Fibroblast of the aortic adventitia (primary cell): ENCODE data around the gene MTG2. TPM values are rescaled to one million over a fixed set of nuclear protein-coding genes. Genes with fewer than 3 reads are reported as not detected.

Experiments used
- DNase-seq: peaks from one replicate; pipeline ENCODE4 v3.0.0-alpha.2; 2010; ENCODE audit warnings: low read depth
- H3K4me3 ChIP-seq: 2 replicates; pipeline ENCODE4 v1.5.1; 2011; ENCODE audit warnings: low read depth, mild to moderate bottlenecking, control low read depth, low read length, moderate library complexity
- total RNA-seq: library from RNA; depleted of rRNA; stranded (reverse); fragments of >200 nt; gene quantifications from 2 replicates; pipeline ENCODE4 v1.2.3, GENCODE V29; 2012; ENCODE audit warnings: low replicate concordance
- TF ChIP-seq, protein P1 (sequence below): IDR thresholded peaks from 2 replicates; pipeline ENCODE4 v1.5.1; 2011; ENCODE audit warnings: mild to moderate bottlenecking, low read length, control low read depth, inconsistent platforms; ENCODE audit not compliant: insufficient read depth

Gene MTG2
- total RNA-seq, 1 donor = 15.3 TPM

DNA sequence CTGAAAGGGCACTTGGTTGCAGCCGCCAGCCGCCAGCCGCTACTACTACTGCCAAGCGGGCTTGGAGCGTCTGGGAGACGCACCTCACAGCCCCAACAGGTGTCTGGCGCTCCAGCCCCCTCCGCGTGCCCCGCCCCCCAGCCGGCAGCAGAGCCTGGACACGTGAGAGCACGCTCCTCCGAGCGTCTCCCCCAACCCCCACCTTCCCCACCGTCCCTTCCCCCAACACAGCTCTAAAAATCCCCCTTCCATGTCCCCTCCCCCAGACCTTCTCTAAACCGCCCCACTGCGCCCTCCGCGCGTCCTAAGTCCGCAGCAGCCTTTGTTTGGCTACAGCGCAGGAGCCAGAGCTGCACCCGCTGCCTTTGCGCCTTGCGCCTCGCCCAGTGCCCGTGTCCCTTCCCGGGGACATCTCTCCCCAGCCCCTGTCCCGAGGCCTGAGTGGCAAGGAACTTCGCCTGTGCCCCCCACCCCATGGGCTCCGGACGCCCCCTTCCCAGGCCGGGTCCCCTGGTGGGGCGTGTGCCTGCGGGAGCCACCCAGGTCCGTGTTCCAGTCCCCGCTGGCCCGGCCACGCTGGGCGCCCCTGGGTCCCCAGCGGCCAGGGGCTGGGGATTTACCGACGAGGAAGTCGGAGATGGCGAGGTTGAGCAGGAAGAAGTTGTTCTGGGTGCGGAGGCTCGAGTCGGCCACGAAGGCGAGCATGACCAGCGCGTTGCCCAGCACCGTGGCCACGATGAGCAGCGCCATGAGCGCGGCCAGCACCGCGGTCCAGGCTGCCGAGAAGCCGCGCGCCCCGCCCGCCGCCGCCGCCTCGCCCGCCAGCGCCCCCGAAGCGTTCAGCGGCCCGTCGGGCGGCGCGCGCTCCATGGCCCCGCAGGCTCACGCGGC is 36.5 kb downstream of the MTG2 start:
- H3K4me3 ChIP-seq = no peak overlapping the region
- no peak for DNase-seq
- TF ChIP-seq, protein P1, sequence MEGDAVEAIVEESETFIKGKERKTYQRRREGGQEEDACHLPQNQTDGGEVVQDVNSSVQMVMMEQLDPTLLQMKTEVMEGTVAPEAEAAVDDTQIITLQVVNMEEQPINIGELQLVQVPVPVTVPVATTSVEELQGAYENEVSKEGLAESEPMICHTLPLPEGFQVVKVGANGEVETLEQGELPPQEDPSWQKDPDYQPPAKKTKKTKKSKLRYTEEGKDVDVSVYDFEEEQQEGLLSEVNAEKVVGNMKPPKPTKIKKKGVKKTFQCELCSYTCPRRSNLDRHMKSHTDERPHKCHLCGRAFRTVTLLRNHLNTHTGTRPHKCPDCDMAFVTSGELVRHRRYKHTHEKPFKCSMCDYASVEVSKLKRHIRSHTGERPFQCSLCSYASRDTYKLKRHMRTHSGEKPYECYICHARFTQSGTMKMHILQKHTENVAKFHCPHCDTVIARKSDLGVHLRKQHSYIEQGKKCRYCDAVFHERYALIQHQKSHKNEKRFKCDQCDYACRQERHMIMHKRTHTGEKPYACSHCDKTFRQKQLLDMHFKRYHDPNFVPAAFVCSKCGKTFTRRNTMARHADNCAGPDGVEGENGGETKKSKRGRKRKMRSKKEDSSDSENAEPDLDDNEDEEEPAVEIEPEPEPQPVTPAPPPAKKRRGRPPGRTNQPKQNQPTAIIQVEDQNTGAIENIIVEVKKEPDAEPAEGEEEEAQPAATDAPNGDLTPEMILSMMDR = no peak

DNA sequence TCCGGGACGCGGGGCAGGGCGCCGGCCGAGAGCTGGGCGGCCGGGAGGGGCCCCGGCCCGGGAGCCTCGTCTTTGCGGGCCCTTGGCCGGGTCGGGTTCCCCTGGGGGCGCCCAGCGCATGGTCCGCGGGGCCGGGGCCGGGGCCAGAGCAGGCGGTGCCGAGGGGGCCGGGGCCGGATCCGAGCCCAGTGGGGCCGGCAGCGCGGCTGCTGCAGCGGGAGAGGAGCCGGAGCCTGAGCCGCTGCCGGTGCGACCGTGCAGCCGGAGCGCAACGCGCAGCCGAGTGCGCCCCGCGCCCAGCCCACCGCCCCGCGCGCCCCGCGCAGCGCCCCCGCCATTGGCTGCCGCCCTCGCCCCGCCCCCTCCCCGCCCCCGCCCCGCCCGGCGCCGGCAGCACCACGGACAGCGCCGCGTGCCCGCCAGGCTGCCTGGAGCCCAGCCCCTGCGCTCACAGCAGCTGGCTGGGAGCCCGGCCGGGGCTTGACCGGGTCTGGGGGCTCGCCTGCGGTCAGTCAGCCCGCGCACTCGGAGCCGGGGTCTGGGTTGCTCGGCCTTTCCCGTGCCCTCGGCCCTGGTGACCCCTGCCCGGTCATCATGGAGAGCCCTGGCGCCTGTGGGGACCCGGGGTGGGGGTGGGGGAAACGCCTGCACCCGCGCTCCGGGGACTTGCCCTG is 37.3 kb downstream of the MTG2 start, which contains the start of gene HRH3:
Gene HRH3, minus strand, starts transcription at position 287 of the 674 bp plus-strand sequence. CDS start 308 bp downstream, outside the sequence.
- TF ChIP-seq, protein P1 = no peak
- peak within 1 kb of the TSS; percentile 35 for H3K4me3 ChIP-seq
- no peak for DNase-seq

DNA sequence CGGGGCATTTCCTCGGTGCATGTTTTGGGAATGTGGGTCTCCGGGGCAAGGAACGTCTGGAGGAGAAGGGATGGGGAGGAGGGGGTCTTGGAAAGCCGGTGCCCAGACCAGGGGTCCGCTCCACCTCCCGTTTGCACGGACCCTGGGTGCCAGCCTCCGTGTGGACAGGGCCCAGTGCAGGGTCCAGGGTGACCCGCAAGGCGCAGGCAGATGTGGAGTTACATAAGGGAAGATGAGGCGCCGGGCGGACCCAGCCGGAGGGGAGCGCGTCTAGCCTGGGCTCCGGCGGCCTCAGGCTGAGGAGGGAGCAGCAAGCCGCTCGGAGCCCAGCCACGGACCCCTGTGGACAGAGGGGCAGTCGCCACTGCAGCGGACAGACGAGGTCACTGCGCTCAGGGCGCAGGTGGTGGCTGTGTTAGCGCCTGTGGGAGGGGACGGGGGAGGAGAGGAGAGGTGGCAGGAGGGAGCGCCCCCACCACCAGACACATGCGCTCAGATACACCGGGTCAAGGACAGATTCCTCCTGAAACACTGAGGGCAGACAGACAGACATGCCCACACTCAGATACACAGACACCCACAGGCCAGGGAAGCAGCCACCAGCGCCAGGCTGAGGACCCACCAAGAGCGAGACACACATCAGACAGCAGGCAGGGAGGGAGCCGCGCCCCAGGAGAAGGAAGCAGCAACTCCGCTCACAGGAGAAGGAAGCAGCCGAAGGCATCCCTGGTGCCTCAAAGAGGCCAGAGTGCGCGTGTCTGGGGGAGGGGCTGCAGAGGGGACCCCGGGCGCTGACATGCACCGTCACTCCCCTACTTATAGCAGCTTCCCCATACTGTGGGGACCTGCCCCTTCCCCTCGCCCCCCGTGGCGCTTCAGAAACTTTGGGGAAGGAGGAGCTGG is 38.1 kb downstream of the MTG2 start:
- no peak overlapping the region for H3K4me3 ChIP-seq
- DNase-seq = no peak
- TF ChIP-seq, protein P1 = no peak

DNA sequence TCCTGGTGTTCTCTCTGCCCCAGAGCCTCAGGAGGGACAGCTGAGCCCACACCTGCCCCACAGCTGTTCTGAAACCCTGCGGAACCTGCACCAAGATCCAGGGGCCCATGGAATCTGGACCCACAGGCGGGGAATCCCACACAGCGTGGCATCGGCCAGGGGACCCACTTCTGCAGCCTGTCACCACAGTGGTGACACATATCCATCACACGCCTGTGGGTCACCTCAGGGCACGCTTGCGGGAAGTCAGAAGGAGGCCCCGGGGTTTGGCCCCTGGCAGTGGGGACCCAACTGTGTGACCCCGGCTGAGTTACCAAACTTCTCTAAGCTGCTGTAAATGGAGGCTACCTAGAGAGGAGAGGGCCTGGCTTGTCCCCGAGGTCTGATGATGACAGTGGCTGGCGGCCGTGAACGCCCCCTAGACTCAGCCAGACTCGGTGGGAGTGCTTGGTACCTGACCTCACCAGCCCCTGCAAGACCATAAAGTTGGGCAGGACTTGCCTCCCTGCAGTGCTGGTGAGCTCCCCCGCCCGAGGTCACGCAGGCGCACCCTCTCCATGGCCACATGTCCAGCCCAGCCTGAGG is 39.5 kb downstream of the MTG2 start:
- TF ChIP-seq, protein P1 = no peak
- no peak overlapping the region for H3K4me3 ChIP-seq
- DNase-seq = no peak

DNA sequence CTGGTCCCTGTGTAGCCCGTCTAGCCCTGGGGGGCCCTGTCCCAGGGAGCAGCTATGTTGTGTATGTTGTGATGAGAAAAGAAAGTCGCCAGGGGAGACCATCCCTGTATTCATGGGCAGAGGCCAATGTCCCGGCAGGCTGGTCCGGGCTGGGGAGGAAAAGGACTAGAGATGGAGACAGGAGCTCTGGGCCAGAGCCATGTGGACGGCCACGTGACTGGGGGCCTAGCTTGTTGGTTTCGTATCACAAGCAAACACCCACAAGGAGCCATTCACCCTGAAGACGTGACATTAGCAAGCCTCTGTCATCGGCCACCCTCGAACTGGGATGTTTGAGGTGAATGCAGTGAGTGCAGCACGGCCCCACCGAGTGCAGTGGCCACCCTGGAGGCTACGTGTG is 40.1 kb downstream of the MTG2 start:
- H3K4me3 ChIP-seq = no peak overlapping the region
- DNase-seq = no peak
- TF ChIP-seq, protein P1 = no peak

DNA sequence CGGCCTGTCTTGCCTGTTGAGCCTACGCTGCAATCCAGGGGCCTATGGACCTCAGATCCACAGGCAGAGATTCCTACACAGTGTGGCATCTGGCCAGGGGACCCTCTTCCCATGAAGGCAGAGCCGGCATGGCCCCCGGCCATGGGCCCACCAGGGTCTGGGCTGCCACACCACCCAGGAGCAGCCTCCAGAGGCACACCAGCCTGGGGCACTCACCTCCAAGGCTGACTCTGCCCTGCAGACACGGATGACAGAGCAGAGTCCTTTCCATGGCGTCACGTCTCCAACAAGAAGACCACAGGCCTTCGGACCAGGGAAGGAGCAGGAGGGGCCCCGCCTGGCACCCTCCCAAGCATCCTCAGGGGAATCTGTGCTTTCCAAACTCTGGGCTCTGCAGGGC is 40.7 kb downstream of the MTG2 start:
- H3K4me3 ChIP-seq = no peak overlapping the region
- DNase-seq = no peak
- TF ChIP-seq, protein P1 = no peak
